H1 (cell line): ENCODE measurements around the gene NTRK2. TPM values are rescaled to one million over a fixed set of nuclear protein-coding genes. Genes with fewer than 3 reads are reported as not detected.

Source experiments
- CTCF ChIA-PET: fragments of 300-600 bp; sonication (Branson Sonifier 250); formaldehyde crosslinking; loops from one replicate; lab custom pipeline; 2021; ENCODE audit not compliant: partially characterized antibody; lab: Charles Lee
- POLR2A ChIA-PET: fragments of 300-600 bp; sonication (Branson Sonifier 250); formaldehyde crosslinking; loops from one replicate; lab custom pipeline; 2021; ENCODE audit warnings: inconsistent platforms; ENCODE audit not compliant: partially characterized antibody; lab: Charles Lee
- DNase-seq, 2 experiments: peaks; one replicate each; pipeline versions ENCODE4 v3.0.0 to v3.0.0-alpha.2; 2010 to 2022; ENCODE audit warnings: low spot score in 2 of 2, low read depth in 1 of 2, mixed read lengths in 1 of 2
- FAIRE-seq: peaks from 2 replicates; lab custom pipeline; 2011; peaks lifted over from hg19 to GRCh38; lab: Jason Lieb, UNC
- H2AFZ ChIP-seq: 2 replicates; pipeline ENCODE4 v1.8.1; 2012; ENCODE audit warnings: low read length, inconsistent platforms
- H2AK5ac ChIP-seq: 2 replicates; pipeline ENCODE4 v1.6.1; 2013; ENCODE audit warnings: low read depth, low read length
- H2BK120ac ChIP-seq: replicated peaks from 2 replicates; pipeline ENCODE3; 2013; ENCODE audit warnings: low read depth, low read length, inconsistent platforms
- H2BK12ac ChIP-seq: 2 replicates; pipeline ENCODE4 v1.6.1; 2013; ENCODE audit warnings: low read depth, low read length
- H2BK15ac ChIP-seq: 2 replicates; pipeline ENCODE4 v1.6.1; 2013; ENCODE audit warnings: low read length
- H2BK20ac ChIP-seq: 2 replicates; pipeline ENCODE4 v1.6.1; 2013; ENCODE audit warnings: low read length
- H2BK5ac ChIP-seq: 2 replicates; pipeline ENCODE4 v1.6.1; 2013; ENCODE audit warnings: low read depth, low read length
- H3K14ac ChIP-seq: 2 replicates; pipeline ENCODE4 v1.6.1; 2013; ENCODE audit warnings: inconsistent platforms; ENCODE audit not compliant: insufficient read length
- H3K18ac ChIP-seq: 2 replicates; pipeline ENCODE4 v1.6.1; 2013; ENCODE audit warnings: low read length; ENCODE audit errors: extremely low read depth
- H3K23ac ChIP-seq: 2 replicates; pipeline ENCODE4 v1.6.1; 2013; ENCODE audit warnings: inconsistent platforms; ENCODE audit not compliant: insufficient read length
- H3K23me2 ChIP-seq: 2 replicates; pipeline ENCODE4 v1.6.1; 2013; ENCODE audit warnings: low read depth, low read length
- H3K27ac ChIP-seq: 2 replicates; pipeline ENCODE4 v1.6.1; 2011; ENCODE audit warnings: low read depth, low read length, inconsistent platforms
- H3K27me3 ChIP-seq, 4 experiments: replicated peaks in 1 of 4; 1 replicate in 1 of 4; 2 replicates in 3 of 4; pipeline versions ENCODE4 v1.6.1 to v1.8.1; 2011 to 2013; ENCODE audit warnings: low read length in 3 of 4, mild to moderate bottlenecking in 3 of 4, inconsistent platforms in 2 of 4, mixed read lengths in 2 of 4, moderate library complexity in 1 of 4; ENCODE audit not compliant: control insufficient read depth in 3 of 4, insufficient read depth in 3 of 4; ENCODE audit errors: extremely low read depth in 1 of 4
- H3K36me3 ChIP-seq, 4 experiments: 2 replicates each; pipeline versions ENCODE4 v1.6.1 to v1.8.1; 2011 to 2013; ENCODE audit warnings: mild to moderate bottlenecking in 4 of 4, low read length in 3 of 4, moderate library complexity in 2 of 4, control low read depth in 1 of 4, inconsistent platforms in 1 of 4; ENCODE audit not compliant: insufficient read depth in 4 of 4, control insufficient read depth in 2 of 4
- H3K4ac ChIP-seq: replicated peaks from 2 replicates; pipeline ENCODE3; 2013; ENCODE audit warnings: low read length, low read depth, mixed read lengths, inconsistent platforms; ENCODE audit not compliant: insufficient read length
- H3K4me1 ChIP-seq, 4 experiments: replicated peaks in 1 of 4; 1 replicate in 1 of 4; 2 replicates in 3 of 4; pipeline versions ENCODE4 v1.6.1 to v1.8.1; 2011 to 2013; ENCODE audit warnings: low read length in 3 of 4, inconsistent platforms in 2 of 4, mixed read lengths in 1 of 4; ENCODE audit not compliant: insufficient read depth in 4 of 4, control insufficient read depth in 3 of 4
- H3K4me2 ChIP-seq, 2 experiments: 2 replicates each; pipeline versions ENCODE4 v1.6.1 to v1.8.1; 2011 to 2013; ENCODE audit warnings: low read depth in 2 of 2, low read length in 2 of 2, control low read depth in 1 of 2, inconsistent platforms in 1 of 2, mild to moderate bottlenecking in 1 of 2; ENCODE audit not compliant: insufficient read depth in 1 of 2
- H3K4me3 ChIP-seq, 4 experiments: fragments of 200-600, 300-600 bp in 1 of 4; sonication (generic), shearing (Covaris generic), sonication (Bioruptor Twin) in 1 of 4; 2 replicates each; pipeline versions ENCODE4 v1.5.1 to v1.8.1; 2011 to 2016; ENCODE audit warnings: low read length in 4 of 4, low read depth in 3 of 4, control low read depth in 2 of 4, inconsistent platforms in 2 of 4, mild to moderate bottlenecking in 2 of 4, mixed read lengths in 1 of 4, moderate library complexity in 1 of 4; ENCODE audit not compliant: insufficient read depth in 2 of 4; ENCODE audit errors: extremely low read depth in 1 of 4
- H3K56ac ChIP-seq: replicated peaks from 2 replicates; pipeline ENCODE3; 2013; ENCODE audit warnings: low read depth, mild to moderate bottlenecking, mixed read lengths, low read length, inconsistent platforms; ENCODE audit not compliant: insufficient read length
- H3K79me1 ChIP-seq: 2 replicates; pipeline ENCODE4 v1.6.1; 2013; ENCODE audit warnings: low read depth, low read length, control low read depth
- H3K79me2 ChIP-seq, 2 experiments: 2 replicates each; pipeline versions ENCODE4 v1.6.1 to v1.8.1; 2012 to 2013; ENCODE audit warnings: low read length in 2 of 2, mild to moderate bottlenecking in 2 of 2, inconsistent platforms in 1 of 2; ENCODE audit not compliant: insufficient read depth in 2 of 2, control insufficient read depth in 1 of 2
- H3K9ac ChIP-seq, 4 experiments: replicated peaks in 1 of 4; 1 replicate in 1 of 4; 2 replicates in 3 of 4; pipeline versions ENCODE4 v1.6.1 to v1.8.1; 2011 to 2013; ENCODE audit warnings: low read depth in 3 of 4, low read length in 3 of 4, control low read depth in 2 of 4, mild to moderate bottlenecking in 2 of 4, moderate library complexity in 2 of 4, inconsistent platforms in 1 of 4; ENCODE audit errors: extremely low read depth in 1 of 4
- H3K9me3 ChIP-seq, 2 experiments: 2 replicates each; pipeline versions ENCODE4 v1.6.1 to v1.8.1; 2012 to 2013; ENCODE audit warnings: mild to moderate bottlenecking in 2 of 2, moderate library complexity in 2 of 2, control low read depth in 1 of 2, inconsistent platforms in 1 of 2, low read depth in 1 of 2, low read length in 1 of 2, mixed read lengths in 1 of 2; ENCODE audit not compliant: insufficient read depth in 2 of 2
- H4K20me1 ChIP-seq, 2 experiments: replicated peaks in 1 of 2; 2 replicates each; pipeline versions ENCODE3 to v1.8.1; 2011 to 2013; ENCODE audit warnings: inconsistent platforms in 2 of 2, low read length in 2 of 2, mild to moderate bottlenecking in 1 of 2; ENCODE audit not compliant: insufficient read depth in 2 of 2, control insufficient read depth in 1 of 2
- H4K5ac ChIP-seq: 2 replicates; pipeline ENCODE4 v1.6.1; 2013; ENCODE audit warnings: low read length, low read depth, mixed read lengths, inconsistent platforms; ENCODE audit not compliant: insufficient read length
- H4K8ac ChIP-seq: 2 replicates; pipeline ENCODE4 v1.8.0; 2013; ENCODE audit warnings: mild to moderate bottlenecking, moderate library complexity, low read length, inconsistent platforms; ENCODE audit not compliant: insufficient read depth; ENCODE audit errors: extremely low read depth
- H4K91ac ChIP-seq: replicated peaks from 2 replicates; pipeline ENCODE3; 2013; ENCODE audit warnings: low read length, mixed read lengths, inconsistent platforms; ENCODE audit not compliant: insufficient read length
- HDAC2 ChIP-seq, 2 experiments: fragments of 300-600 bp in 1 of 2; sonication (generic) in 1 of 2; IDR thresholded peaks; 2 replicates each; pipeline ENCODE4 v1.6.1; 2011 to 2012; ENCODE audit warnings: low read depth in 2 of 2, low read length in 2 of 2, mild to moderate bottlenecking in 2 of 2, moderate library complexity in 2 of 2, borderline replicate concordance in 1 of 2, inconsistent platforms in 1 of 2
- HDAC6 ChIP-seq: IDR thresholded peaks from one replicate; pipeline ENCODE4 v1.7.1; 2012; ENCODE audit warnings: low read depth, mild to moderate bottlenecking, inconsistent platforms, low read length, moderate library complexity
- KDM4A ChIP-seq: IDR thresholded peaks from one replicate; pipeline ENCODE4 v1.7.1; 2012; ENCODE audit warnings: low read depth, mild to moderate bottlenecking, moderate library complexity, low read length, inconsistent platforms; ENCODE audit not compliant: severe bottlenecking
- POLR2AphosphoS5 ChIP-seq: IDR thresholded peaks from 2 replicates; pipeline ENCODE4 v1.6.1; 2011; ENCODE audit warnings: low read depth, low read length
- TAF7 ChIP-seq: optimal IDR thresholded peaks from 2 replicates; pipeline ENCODE3; 2011; ENCODE audit warnings: low read depth, mild to moderate bottlenecking, inconsistent platforms, low read length, moderate library complexity, borderline replicate concordance
- WGBS, 2 experiments: shearing (Covaris generic) in 1 of 2; methylation state at CpG; one replicate each; pipeline versions ENCODE4 v1.1.6 to v1.1.7; 2013 to 2015; ENCODE audit warnings: low lambda C conversion rate in 2 of 2, mixed read lengths in 2 of 2, inconsistent platforms in 1 of 2, low coverage in 1 of 2, missing lambda C conversion rate in 1 of 2; ENCODE audit not compliant: insufficient replicate concordance in 2 of 2, insufficient coverage in 1 of 2, insufficient read length in 1 of 2; ENCODE audit errors: extremely low coverage in 1 of 2, missing lambda C conversion rate in 1 of 2; 5-methylcytosine and 5-hydroxymethylcytosine counted together
- polyA plus RNA-seq, 7 experiments: library from polyadenylated mRNA; depleted of rRNA in 3 of 7; stranded (reverse) in 5 of 7; unstranded in 2 of 7; fragments of >200 nt in 5 of 7; fragments of 200-250 nt in 2 of 7; gene quantifications; 1 replicate in 5 of 7; 2 replicates in 1 of 7; 4 replicates in 1 of 7; pipeline versions ENCODE4 v1.2.1 to v1.2.3, GENCODE V29; 2011 to 2013; ENCODE audit warnings: missing spikeins in 2 of 7, mixed read lengths in 2 of 7
- total RNA-seq: library from RNA; stranded (reverse); fragmentation: NEBNext Ultra II Directional; extraction: Animal tissue kit (Norgen Biotek cat#: 25700); gene quantifications from 2 replicates; pipeline ENCODE4 v1.2.1, GENCODE V29; 2021
- TF ChIP-seq, protein P1 (sequence below): IDR thresholded peaks from 2 replicates; pipeline ENCODE4 v1.6.1; 2011; ENCODE audit warnings: low read length, improper control_type of control experiment
- TF ChIP-seq, protein P2 (sequence below): IDR thresholded peaks from 2 replicates; pipeline ENCODE4 v1.6.1; 2012; ENCODE audit warnings: low read length, inconsistent platforms

NTRK2 gene
- total and polyA plus RNA-seq, 2 of the 8 experiments (the other 6 are each of a cell fraction or from before 2014, with no cell fraction given) = 0.03 to 0.04 TPM

DNA sequence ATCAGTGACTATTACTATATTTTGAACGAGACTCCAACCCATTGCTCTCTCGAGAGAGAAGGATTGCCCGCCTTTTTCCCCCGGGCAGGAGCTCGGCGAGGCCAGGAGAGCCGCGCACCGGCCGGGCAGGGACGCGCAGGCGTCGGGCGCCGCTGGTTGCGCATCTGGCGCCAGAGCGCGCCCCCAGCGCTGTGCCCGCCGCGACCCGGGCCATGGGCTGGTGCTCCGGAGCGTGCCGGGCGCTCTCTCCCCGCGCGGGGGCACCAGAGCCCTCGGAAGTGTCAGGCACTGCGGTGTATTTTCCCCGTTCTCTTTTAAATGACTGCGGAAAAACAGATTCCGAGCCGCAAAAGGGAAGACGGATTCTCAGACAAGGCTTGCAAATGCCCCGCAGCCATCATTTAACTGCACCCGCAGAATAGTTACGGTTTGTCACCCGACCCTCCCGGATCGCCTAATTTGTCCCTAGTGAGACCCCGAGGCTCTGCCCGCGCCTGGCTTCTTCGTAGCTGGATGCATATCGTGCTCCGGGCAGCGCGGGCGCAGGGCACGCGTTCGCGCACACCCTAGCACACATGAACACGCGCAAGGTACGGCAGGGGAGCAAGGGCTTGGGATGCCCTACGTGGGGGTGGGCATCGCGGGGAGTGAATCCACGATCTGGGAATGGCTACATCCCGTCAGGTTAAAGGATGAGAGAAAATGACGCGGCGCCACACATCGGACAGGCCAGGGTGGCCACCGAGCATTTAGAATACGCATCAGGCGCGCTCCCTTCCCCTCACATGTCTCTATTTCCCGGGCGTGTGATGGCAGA, 1.1 kb upstream of the NTRK2 start:
- Histone ChIP-seq H4K91ac (no peak overlapping the region), H3K9me3 (peaks cover 4 to 5% of the 10 kb centered on the region in 2 experiments; a peak in 1 of 4 replicates), H4K20me1 (peaks cover 2 to 4% of the 10 kb centered on the region in 2 experiments), H3K27ac (no peak overlapping the region), H3K36me3 (no peaks in the 10 kb centered on the region), H3K79me1 (no peaks in the 10 kb centered on the region), H3K4me1 (peaks cover 0 to 12% (median 9%) of the 10 kb centered on the region in 4 experiments; a peak in 6 of 7 replicates), H4K5ac (no peak overlapping the region), H3K23me2 (peaks cover 19% of the 10 kb centered on the region; the same call in 1 of the 2 replicates), H3K27me3 (peaks cover 30 to 57% (median 53%) of the 10 kb centered on the region in 4 experiments), H4K8ac (no peak overlapping the region), H3K18ac (no peak overlapping the region), H2BK15ac (no peak overlapping the region), H2AFZ (peak overlapping the region; percentile 58), H3K79me2 (no peaks in the 10 kb centered on the region), H3K4me3 (peak overlapping the region; percentile 37 to 64 (median 58)), H3K14ac (no peak overlapping the region), H2AK5ac (no peak overlapping the region), H3K56ac (no peak overlapping the region), H3K9ac (0 out of 7 replicates have a peak overlapping the region, but pooled peaks of 1 of the 4 experiments have one; percentile 2), H3K4ac (no peak overlapping the region), H2BK5ac (no peak overlapping the region), H3K4me2 (peak overlapping the region; percentile 89 to 93), H3K23ac (no peak overlapping the region), H2BK12ac (0 out of 2 replicates have a peak overlapping the region, but pooled peaks have one; percentile 39), H2BK120ac (no peak overlapping the region), H2BK20ac (no peak overlapping the region)
- 3% methylated on average over 69 of the region's 76 CpGs; no CpG with 5 or more reads in 1 of the 2 experiments for WGBS, 2 experiments
- FAIRE-seq (no peak), DNase-seq (peak; percentile 44 to 89)
- ChIA-PET CTCF (interaction anchor here (0.6 to 3.3 kb wide), 36 partner anchors 9 to 757 kb away, joined by 3 to 29 read pairs (median 4); no protein-coding TSS in a partner anchor), POLR2A (no interaction called here)
- TF ChIP-seq, protein P1, sequence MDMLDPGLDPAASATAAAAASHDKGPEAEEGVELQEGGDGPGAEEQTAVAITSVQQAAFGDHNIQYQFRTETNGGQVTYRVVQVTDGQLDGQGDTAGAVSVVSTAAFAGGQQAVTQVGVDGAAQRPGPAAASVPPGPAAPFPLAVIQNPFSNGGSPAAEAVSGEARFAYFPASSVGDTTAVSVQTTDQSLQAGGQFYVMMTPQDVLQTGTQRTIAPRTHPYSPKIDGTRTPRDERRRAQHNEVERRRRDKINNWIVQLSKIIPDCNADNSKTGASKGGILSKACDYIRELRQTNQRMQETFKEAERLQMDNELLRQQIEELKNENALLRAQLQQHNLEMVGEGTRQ = no peak
- TF ChIP-seq KDM4A (peak; percentile 48), TAF7 (no peak), HDAC6 (no peak), HDAC2 (IDR thresholded peaks at IDR 0.05; ENCODE audit: borderline replicate concordance in 1 of 2, low read depth in 2 of 2, low read length in 2 of 2) (no peak), POLR2AphosphoS5 (no peak)
- TF ChIP-seq, protein P2, sequence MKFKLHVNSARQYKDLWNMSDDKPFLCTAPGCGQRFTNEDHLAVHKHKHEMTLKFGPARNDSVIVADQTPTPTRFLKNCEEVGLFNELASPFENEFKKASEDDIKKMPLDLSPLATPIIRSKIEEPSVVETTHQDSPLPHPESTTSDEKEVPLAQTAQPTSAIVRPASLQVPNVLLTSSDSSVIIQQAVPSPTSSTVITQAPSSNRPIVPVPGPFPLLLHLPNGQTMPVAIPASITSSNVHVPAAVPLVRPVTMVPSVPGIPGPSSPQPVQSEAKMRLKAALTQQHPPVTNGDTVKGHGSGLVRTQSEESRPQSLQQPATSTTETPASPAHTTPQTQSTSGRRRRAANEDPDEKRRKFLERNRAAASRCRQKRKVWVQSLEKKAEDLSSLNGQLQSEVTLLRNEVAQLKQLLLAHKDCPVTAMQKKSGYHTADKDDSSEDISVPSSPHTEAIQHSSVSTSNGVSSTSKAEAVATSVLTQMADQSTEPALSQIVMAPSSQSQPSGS = no peak
